GM21515 (cell line): ENCODE data around the gene SPACA7.
"Not testable (repeated sequence)": the region's sequence is repeated elsewhere in the genome, so short reads cannot be mapped to it uniquely, and the experiment has no call there.

ENCODE experiments used
- ATAC-seq: cut with Tn5 transposase; IDR thresholded peaks from one replicate; pipeline ENCODE4 v1.9.1; 2021; ENCODE audit not compliant: unreplicated experiment

The SPACA7 gene

DNA sequence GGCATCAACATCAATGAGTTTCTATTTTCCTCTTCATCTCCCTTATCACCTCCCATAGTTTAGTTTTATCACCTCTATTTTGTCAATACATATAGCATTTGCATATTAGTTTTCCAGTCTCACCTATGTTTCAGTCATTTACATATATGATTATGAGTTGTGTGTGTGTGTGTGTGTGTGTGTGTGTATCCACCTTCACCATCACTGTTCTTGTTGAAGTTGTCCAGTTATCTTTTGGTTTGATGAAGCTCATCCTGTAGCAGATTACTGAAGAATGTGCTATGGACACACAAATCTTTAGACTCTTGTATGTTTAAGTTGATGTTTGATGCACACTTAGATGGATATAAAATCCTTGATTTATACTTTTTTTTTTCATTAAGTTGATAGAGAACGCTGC is 40.5 kb downstream of the SPACA7 start:
- ATAC-seq = no peak

DNA sequence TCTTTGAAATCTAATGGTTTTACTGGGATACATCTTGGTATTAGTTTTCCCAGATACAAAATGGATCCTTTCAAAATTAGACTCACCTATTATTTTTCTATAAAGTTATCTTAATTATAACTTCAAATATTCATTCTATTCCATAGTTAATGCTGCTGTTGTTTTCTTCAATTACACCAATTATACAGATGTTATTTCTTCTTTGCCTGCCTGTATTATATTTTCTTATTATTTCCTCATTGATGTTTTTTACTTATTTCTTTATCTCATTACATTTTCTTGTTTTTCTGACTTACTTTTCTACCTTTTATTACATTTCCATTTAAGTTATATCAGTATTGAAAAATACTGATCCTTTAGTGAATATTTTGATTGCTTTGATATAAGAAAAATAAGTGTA is 40.9 kb downstream of the SPACA7 start:
- no peak for ATAC-seq

DNA sequence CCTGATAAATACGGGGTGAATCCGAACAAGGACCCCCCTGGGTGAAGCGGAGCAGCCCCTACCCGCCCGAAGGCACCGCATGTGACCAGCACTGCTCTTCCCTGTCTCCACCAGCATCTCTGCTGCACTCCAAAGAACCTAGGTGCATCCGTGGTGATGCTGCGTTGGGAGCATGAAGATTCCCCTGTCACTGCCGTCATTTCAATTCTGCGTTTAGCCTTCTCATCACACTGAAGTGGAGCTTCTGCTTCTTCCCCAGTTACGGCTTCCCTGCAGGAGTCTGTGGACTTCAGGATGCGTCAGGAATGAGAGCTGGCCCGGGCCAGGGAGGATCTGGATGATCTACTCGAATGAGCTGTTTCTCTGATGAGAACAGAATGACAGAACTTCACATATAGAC is 47.9 kb downstream of the SPACA7 start:
- ATAC-seq = no peak

DNA sequence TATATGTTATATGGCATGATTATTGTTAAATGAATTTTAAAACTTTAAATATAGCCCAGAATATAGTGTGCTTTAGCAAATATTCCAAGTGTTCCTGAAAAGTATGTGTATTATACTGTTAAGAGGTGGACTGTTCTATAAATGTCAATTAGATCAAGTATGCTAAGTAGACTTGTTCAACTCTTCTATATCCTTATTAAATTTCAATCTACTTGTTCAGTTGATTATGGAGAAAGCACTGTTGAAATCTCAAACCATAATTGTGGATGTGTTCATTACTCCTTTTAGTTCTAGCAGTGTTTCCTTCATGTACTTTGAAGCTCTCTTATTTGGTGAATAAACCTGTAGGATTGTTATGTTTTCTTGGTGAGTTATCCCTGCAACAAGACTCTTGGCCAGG is 52.5 kb downstream of the SPACA7 start:
- no peak for ATAC-seq

DNA sequence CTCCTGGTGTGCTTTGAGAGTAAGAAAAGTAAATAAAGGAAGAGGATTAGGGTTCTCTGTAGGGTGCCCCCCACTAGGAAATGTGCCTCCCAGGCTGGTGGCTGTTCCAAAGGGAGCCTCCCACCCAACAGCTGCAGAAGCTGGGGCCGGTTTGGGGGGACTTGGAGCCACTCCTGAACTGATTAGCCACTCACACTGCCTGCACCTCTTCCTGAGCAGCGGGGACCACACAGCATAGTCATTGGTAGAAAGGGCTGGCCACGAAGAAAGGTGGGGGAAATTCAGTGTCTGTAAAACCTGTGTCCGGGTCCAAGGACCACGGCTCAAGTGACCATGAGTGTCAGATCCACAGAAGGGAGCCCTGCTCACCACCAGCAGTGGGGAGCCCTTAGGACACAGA is 55.6 kb downstream of the SPACA7 start:
- no peak for ATAC-seq

DNA sequence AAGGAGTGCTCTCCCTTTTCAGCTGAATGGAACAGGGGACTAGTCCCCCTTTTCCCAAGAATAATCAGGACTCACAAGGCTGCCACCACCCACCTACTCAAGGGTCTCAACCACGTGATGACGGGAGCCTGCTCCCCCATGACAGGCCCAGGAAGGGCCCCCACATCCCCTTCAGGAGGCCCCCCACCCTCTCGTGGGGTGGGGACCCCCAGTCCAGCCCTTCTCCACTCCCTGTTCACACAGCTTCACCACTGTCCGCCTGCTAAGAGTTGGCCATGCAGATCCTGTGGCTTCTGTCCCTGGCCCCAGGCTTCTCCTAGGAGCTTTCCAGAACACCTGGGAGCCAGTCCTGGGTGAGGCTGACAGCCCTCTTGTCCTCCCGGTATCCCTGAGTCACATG is 56.6 kb downstream of the SPACA7 start:
- ATAC-seq = not testable (repeated sequence)

DNA sequence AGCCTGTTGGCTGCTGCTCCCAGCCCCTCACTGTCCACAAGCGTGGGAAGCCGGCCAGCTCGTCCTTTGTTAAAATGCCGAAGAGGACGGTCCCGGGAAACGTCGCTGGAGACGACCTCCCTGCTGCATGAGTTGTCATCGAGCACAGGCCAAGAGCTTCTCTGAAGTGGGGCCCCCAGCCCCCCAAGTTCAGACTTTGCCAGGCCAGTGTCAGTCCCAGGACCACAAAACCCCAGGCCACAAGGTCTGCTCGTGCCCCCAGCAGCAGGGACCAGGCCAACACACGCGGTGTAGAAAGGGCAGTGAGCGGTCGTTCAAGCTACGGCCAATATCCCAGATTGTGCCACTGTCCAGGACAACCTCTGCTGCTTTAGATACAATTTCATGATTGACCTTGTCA is 57.4 kb downstream of the SPACA7 start:
- ATAC-seq = not testable (repeated sequence)

DNA sequence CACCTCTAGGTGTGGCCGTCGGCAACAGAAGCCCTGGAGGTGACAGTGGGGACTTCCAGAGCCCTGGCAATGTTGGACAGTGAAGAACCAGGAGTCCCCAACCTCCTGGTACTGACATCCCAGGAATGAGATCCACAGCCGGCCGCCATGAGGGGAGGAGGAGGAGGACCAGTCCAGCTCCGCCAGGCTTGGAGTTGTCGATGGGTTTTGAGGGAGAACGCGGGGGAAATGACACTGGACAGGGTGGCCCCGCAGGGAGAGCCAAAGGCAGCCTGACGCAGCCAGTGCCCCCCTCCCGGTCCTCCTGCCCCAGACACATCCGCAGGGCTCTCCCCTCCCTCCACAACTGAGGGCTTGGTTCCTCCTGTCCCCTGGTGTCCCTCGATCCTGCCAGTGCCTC is 57.9 kb downstream of the SPACA7 start:
- no peak for ATAC-seq

DNA sequence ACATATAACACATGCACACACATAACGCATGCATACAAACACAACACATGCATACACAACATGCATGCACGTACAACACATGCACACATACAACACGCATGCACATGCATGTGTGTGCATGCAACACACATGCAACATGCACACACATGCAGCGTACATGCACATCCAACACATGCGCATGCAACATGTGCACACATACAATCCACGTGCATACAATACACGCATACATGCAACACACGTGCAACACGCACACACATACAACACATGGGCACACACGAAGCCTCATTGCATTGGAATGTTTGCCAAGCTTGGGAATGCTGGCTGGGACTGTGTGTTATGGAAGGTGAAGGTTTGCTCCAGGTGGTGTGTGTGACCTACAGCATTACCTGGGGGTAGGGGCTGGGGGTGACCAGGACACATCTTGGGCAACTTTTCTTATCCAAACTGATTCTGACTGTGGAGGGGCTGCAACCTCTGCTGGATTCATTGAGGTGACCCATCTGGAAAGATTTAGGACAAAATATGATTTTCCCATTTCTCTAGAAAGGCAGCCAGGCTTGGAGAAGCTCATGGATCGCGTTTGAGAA is 58.9 kb downstream of the SPACA7 start:
- no peak for ATAC-seq

DNA sequence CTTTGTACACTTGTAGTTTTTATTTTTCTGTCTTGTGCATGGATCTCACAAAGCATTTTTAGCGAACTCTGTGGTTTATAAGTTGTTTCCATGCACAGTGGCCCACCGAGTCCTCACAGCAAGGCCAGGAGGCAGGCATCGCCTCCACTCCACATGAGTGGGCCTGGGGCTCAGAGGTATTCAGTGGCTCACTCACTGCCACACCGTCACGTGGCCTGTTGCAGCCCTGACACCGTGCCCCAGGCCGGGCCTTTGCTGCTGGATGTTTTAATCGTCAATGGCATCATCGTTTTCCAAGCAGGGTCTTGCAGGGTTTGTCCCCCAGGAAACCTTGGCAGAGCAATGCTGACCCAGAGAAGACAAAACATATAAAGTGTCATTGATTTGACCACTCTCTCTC is 59.8 kb downstream of the SPACA7 start:
- no peak for ATAC-seq

DNA sequence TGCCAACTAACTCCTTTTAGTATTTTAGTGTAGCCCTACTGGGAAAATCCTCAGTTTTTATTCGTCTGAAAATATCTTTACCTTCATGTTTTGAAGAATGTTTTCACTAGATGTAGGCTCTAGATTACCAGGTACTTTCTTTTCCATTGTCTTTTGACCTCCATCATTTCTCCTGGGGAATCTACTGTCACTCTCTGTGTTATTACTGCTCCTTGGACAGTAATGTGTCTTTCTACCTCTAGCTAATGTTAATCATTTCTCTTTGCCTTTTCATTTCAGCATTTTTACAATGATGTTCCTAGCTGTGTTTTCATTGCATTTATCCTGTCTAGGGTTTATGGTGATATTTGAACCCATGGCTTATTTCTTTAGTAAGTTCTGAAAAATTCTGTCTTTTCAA is 61.9 kb downstream of the SPACA7 start:
- no peak for ATAC-seq

DNA sequence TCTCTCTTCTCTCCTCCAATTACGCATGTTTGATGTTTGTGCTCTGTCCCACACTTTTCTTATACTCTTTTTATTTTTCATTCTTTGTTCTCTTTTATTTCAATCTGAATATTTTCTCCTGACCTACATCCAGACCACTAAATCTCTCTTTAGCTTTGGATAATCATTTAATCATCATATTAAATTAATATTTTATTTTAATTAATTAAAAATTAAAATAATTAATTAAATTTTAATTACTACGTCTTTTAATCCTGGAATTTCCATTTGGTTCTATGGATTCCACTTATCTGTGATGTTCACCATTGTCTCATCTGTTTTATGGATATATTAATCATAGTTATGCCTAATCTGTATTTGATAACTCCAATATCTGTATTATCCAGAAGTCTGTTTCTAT is 62.4 kb downstream of the SPACA7 start:
- ATAC-seq = no peak

DNA sequence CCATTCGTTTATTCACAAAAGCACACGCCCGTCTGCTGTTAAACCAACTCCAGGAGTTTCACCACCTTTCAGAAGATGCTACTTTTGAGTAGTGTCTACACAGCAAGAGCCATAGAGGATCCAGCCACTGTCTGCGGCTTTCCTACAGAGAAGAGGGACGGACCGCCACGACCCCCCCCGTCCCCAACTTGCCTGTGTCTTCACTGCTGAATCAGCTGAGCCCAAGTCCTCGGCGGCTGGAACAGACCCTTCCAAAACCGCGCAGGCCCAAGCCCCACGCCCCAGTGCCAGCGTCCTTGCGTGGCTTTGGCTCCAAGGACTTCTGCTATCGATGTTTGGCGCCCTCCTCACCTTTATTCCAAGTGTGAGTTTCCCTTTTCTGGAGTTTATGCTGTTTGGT is 65.1 kb downstream of the SPACA7 start:
- ATAC-seq = no peak

DNA sequence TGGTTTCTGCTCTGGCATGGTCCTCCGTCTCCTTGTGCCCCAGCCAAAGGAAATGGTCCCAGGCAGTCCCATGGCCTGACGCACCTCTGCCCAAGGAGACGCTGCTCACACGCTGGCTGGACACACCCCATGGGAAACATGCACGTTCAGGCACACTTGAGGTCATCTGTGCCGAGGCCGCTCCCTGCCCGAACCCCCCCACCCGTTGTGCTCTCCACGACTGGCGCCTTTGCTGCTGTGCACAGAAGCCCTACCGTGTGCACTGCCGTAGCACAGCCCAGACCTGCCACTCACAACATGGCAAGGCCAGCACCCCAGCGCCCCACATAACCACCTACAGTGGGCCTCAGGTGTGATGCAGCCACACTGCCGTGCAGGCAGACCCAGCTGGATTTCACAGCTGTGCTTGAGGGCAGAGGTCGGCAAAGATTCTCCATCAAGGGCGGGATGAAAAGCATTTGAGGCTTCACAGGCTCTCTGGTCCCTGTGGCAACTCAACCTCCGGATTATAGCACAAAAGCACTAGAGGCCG is 65.7 kb downstream of the SPACA7 start:
- no peak for ATAC-seq

DNA sequence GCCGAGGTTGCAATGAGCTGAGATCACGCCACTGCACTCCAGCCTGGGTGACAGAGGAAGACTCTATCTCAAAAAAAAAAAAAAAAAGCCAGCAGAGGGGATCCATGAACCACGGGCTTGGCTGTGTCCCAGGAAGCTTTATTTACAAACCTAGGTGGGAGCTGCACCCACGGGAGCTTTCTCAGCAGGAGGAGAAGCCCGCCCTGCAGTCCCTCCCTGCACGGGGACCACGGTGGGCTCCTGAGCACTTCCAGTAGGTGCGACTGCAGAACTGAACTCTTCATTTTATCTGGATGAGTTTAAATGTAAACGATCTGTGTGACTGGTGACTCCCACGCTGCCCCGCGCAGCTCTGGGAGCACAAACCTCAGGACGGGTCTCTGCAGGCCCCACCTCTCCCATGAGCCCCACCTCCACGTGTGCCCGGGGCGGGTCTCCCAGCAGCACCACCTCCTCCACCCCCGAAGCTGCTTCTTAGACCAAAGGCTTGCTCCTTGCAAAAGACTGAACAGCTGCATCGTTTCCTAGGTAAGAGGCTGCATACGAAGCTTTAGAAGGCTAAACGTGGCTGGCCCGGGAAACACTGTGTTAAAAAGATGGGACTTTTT is 66.4 kb downstream of the SPACA7 start:
- no peak for ATAC-seq

DNA sequence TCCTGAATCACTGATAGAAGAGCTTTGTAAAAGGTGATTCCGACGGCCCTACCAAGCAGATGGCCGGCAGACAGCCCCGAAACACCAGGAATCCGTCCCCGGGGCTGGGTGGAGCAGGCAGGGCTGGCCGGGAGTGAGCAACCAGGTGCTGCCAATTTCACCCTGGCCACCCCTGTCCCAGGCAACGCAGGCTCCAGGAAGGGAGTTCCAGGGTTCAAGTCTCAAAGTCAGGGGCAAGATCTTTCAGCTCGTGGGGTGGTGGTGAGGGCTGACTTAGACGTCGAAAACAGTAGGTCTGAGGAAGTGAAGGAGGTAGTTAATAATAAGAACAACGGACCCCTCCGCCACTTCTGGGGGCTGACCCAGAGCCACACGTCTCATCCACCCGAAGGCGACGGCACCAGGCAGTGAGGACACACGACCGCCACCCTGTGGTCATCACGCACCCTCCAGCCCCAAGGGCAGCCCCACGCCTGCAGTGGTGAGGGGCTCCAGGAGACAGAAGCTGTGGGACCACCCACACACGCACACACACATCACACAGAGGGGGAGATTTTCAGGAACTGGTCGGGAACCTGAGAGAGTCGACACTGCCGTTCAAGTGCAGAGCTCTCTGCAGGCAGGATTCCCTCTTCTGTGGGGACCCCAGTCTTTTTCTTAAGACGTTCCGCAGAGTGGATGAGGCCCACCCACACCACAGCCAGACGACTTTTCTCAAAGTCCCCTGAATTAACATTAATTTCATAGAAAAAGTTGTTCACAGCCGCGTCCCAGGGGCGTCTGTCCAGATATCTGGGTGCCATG is 67.2 kb downstream of the SPACA7 start:
- no peak for ATAC-seq

DNA sequence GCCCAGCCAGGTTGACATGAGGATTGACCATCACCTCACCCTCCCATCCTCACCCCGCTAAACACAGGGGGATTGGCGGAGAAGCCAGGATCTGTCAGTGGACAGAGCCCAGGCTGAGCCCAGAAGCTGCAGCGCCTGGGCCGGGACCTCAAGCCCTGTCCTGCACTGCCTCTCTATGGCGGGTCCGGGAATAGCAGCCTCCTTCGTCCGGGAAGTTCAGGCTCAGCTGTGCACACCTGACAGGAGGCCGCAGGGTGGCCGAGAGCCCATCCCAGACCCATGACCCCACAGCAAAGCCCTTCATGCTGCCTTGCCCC is 67.8 kb downstream of the SPACA7 start:
- ATAC-seq = peak; percentile 58

DNA sequence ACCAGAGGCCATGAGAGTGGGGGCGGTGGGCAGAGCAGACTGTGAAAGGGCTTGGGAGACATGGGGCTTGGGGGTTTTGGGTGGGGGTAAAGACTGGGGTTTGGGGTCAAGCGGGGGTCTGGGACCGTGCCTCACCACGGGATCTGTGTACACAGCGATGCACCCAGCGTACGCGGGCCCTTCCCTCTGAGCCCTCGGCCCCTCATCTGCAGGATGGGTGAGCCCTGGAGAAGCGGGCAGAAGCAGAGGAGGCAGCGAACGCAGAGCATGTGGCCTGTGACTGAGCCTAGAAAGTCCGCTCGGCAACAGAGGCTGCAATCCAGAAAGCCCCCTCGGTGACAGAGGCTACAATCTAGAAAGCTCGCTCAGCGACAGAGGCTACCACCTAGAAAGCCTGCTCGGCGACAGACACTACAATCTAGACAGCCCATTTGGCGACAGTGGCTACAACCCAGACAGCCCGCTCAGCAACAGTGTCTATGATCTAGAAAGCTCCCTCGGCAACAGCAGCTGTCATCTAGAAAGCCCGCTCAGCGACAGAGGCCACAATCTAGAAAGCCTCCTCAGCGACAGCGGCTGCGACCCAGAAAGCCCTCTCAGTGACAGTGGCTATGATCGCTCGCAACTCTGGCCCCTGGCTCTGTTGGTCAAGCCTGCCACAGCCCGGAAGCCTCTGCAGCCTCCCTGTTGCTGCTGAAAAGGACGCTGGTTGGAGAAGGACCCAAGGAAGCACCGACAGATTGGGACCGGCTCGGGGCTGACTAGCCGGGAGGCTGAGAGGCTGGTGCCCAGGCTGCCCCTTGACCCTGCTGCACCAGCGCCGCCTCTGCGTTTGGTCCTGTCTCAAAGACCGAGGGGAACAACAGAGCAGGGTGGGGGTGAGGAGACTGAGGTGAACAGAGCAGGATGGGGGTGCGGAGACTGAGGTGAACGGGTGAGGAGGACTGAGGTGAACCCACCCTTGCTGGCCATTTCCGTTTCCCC is 68.6 kb downstream of the SPACA7 start:
- ATAC-seq = no peak

DNA sequence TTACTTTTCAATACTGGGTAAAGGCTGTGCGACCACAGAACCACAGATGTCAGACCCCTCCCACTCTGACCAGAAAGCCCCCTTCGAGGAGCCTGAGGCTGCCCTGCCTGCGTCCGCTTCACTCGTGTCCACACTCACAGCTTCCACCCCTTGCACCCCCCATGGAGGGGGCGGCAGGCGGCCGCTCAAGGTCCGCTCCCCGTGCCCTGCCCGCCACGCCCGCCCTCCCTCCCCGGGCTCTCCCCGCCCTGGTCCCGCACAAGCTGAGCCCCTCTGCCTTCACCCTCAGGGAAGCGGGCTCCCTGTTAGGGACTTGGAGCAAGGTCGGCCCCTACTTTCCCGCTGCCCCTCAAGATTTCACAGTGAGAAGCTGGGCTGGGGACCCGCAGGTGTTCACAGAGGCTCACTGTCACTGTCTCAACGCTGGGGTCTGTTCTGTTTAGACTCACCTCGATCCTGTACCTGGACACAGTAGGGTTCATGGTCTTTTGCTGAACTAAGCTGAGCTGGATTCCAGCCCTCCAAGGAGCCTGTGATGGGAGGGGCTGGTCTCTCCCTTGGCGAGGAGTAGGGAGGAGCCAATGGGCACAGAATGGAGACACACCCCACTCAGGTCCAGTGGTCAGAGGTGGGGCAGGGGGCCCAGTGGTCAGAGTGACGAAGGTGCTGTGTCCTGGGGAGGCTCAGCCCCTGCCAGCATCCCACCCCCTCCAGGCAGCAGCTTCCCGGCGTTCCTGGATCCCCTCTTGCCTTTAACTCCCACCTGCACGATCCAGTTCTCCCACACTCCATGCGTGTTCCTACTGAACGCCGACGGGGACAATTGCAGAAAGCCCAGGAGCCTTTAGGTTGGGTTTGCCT is 69.5 kb downstream of the SPACA7 start:
- no peak for ATAC-seq

DNA sequence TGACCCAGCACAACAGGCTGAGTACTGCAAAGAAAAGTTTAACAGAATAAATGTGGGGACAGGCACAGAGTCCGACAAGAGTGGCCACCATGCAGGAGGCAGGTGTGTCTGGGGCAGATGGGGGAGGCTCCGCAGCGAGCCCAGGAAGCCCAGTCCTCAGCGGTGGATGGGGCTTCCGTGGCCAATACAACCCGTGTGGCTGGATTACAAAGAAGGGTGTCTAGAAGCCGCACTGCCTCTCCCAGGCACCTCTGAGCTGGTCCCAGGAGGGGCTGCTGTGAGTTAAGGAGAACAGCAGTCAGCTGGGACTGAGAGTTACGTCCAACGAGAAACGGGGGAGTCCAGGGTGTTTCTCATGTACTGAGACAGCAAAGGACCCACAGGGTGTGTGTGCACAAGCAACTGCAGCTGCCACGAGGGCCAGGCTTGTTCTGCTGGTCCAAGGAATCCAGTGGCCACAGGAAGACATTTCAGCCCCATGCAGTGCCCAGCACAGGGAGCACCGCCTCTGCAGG is 70.2 kb downstream of the SPACA7 start:
- no peak for ATAC-seq
